Measurements from ENCODE around the gene SCMH1. TPM values are rescaled to one million over a fixed set of nuclear protein-coding genes. Genes with fewer than 3 reads are reported as not detected.
"Not testable (repeated sequence)": the region's sequence is repeated elsewhere in the genome, so short reads cannot be mapped to it uniquely, and the experiment has no call there.

Gene SCMH1
- total and polyA plus RNA-seq, 9 donors: 26.9 to 41.7 (median 32.7) TPM

DNA sequence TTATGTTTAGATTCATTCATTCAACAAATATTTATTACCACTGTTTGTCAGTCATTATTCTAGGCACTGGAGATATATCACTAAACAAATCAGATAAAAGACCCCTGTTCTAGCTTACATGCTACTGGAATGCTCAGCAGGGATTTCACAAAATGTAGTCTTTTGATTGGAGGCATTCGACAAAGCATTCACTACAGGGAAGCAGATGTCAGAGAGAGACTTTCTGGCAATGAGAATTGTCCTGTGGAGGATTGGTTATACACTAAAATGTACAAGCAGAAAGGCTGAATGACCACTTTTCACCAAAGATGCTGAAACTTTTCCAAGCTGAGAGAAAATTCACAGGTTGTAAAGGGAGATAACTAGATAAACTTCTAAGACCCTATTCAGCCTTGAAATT lies 57.7 kb downstream of the SCMH1 start:
- WGBS (ENCODE audit: insufficient coverage): no CpG with 5 or more reads among the region's 1 CpG
- Histone ChIP-seq H3K36me3 (ENCODE audit: control insufficient read depth, insufficient read depth, low read length) (peaks cover 3% of the 10 kb centered on the region), H3K4me3 (ENCODE audit: low read length) (no peak overlapping the region), H3K27ac (ENCODE audit: low read length) (no peak overlapping the region), H3K4me1 (ENCODE audit: control insufficient read depth, insufficient read depth, low read length) (no peaks in the 10 kb centered on the region), H3K9me3 (replicated peaks; ENCODE audit: control insufficient read depth, low read depth, low read length) (no peaks in the 10 kb centered on the region), H3K27me3 (ENCODE audit: control insufficient read depth, insufficient read depth, low read length) (no peaks in the 10 kb centered on the region)
- no peak for DNase-seq

DNA sequence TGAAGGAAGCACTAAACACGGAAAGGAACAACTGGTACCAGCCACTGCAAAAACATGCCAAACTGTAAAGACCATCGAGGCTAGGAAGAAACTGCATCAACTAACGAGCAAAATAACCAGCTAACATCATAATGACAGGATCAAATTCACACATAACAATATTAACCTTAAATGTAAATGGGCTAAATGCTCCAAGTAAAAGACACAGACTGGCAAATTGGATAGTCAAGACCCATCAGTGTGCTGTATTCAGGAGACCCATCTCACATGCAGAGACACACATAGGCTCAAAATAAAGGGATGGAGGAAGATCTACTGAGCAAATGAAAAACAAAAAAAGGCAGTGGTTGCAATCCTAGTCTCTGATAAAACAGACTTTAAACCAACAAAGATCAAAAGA lies 63.9 kb downstream of the SCMH1 start:
- H3K4me3 ChIP-seq (ENCODE audit: low read length); H3K27me3 ChIP-seq (ENCODE audit: control insufficient read depth, insufficient read depth, low read length); H3K36me3 ChIP-seq (ENCODE audit: control insufficient read depth, insufficient read depth, low read length); H3K27ac ChIP-seq (ENCODE audit: low read length); H3K4me1 ChIP-seq (ENCODE audit: control insufficient read depth, insufficient read depth, low read length); DNase-seq; H3K9me3 ChIP-seq (replicated peaks; ENCODE audit: control insufficient read depth, low read depth, low read length): not testable (repeated sequence)
- no CpG with 5 or more reads among the region's 3 CpGs for WGBS (ENCODE audit: insufficient coverage)

DNA sequence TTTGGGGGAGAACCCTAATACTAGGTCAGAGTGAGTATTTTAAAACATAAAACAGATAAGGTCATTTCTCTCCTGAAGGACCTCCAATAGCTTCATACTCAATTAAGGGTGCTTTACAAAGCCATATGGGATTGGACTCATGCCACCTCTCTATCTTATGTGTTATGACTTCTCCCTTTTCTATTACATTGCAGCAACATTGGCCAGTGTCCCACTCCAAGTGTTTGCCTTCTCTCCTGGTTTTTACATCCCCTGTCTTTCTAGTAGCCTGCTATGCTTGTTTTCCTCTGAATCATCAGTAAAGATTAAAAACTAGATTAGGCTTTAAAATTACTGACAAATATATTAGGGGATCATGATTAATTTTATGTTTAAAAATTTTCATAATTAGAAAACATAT lies 66.6 kb downstream of the SCMH1 start:
- H3K36me3 ChIP-seq (ENCODE audit: control insufficient read depth, insufficient read depth, low read length): peaks cover 2% of the 10 kb centered on the region
- H3K27me3 ChIP-seq (ENCODE audit: control insufficient read depth, insufficient read depth, low read length): no peaks in the 10 kb centered on the region
- H3K4me1 ChIP-seq (ENCODE audit: control insufficient read depth, insufficient read depth, low read length): no peaks in the 10 kb centered on the region
- no peak overlapping the region for H3K27ac ChIP-seq (ENCODE audit: low read length)
- H3K9me3 ChIP-seq (replicated peaks; ENCODE audit: control insufficient read depth, low read depth, low read length): peaks cover 3% of the 10 kb centered on the region
- H3K4me3 ChIP-seq (ENCODE audit: low read length): no peak overlapping the region
- DNase-seq: no peak

DNA sequence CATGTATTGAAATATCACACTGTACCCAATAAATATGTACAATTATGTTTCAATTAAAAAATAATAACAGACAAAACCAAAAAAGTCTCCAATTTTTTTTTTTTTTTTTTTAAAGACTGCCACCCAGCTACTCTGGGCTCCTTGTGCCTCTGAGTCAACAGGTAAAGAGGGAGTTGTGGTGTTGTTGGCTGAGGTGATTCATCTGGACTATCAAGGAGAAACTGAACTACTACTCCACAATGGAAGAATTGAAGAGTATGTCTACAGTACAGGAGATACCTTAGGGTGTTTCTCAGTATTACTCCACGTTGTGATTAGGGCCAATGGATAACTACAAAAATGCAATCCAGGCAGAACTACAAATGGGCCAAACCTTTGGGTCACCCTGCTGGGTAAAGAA lies 67.9 kb downstream of the SCMH1 start:
- Histone ChIP-seq H3K27ac (ENCODE audit: low read length) (no peak overlapping the region), H3K4me3 (ENCODE audit: low read length) (no peak overlapping the region), H3K36me3 (ENCODE audit: control insufficient read depth, insufficient read depth, low read length) (peaks cover 2% of the 10 kb centered on the region), H3K9me3 (replicated peaks; ENCODE audit: control insufficient read depth, low read depth, low read length) (peaks cover 6% of the 10 kb centered on the region), H3K27me3 (ENCODE audit: control insufficient read depth, insufficient read depth, low read length) (no peaks in the 10 kb centered on the region), H3K4me1 (ENCODE audit: control insufficient read depth, insufficient read depth, low read length) (no peaks in the 10 kb centered on the region)
- DNase-seq: no peak
- WGBS (ENCODE audit: insufficient coverage): no CpG with 5 or more reads among the region's 1 CpG

DNA sequence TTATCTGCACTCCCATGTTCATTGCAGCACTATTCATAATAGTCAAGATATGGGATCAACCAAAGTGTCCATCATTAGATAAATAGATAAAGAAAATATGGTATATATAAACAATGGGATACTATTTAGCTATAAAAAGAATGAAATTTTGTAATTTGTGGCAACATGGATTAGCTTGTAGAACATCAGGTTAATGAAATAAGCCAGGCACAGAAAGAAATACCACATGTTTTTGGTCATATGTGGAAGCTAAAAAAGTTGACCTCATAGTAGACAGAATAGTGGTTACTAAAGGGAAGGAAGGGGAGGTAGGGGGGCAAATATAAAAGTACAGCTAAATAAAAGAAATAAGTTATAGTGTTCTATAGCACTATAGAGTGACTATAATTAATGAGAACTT lies 68.5 kb downstream of the SCMH1 start:
- peaks cover 10% of the 10 kb centered on the region for H3K9me3 ChIP-seq (replicated peaks; ENCODE audit: control insufficient read depth, low read depth, low read length)
- H3K4me3 ChIP-seq (ENCODE audit: low read length): no peak overlapping the region
- no peak overlapping the region for H3K27ac ChIP-seq (ENCODE audit: low read length)
- H3K36me3 ChIP-seq (ENCODE audit: control insufficient read depth, insufficient read depth, low read length): peaks cover 5% of the 10 kb centered on the region
- DNase-seq: no peak
- no peaks in the 10 kb centered on the region for H3K27me3 ChIP-seq (ENCODE audit: control insufficient read depth, insufficient read depth, low read length)
- no peaks in the 10 kb centered on the region for H3K4me1 ChIP-seq (ENCODE audit: control insufficient read depth, insufficient read depth, low read length)

GRCh38 chr1:41171266-41171874 lies 70.7 kb downstream of the SCMH1 start:
- peaks cover 5% of the 10 kb centered on the region for H3K36me3 ChIP-seq (ENCODE audit: control insufficient read depth, insufficient read depth, low read length)
- DNase-seq: no peak
- no peak overlapping the region for H3K4me3 ChIP-seq (ENCODE audit: low read length)
- WGBS (ENCODE audit: insufficient coverage): no CpG with 5 or more reads among the region's 1 CpG
- peaks cover 29% of the 10 kb centered on the region for H3K9me3 ChIP-seq (replicated peaks; ENCODE audit: control insufficient read depth, low read depth, low read length)
- H3K27ac ChIP-seq (ENCODE audit: low read length): no peak overlapping the region
- H3K27me3 ChIP-seq (ENCODE audit: control insufficient read depth, insufficient read depth, low read length): no peaks in the 10 kb centered on the region
- H3K4me1 ChIP-seq (ENCODE audit: control insufficient read depth, insufficient read depth, low read length): no peaks in the 10 kb centered on the region

GRCh38 chr1:41169799-41170180 lies 72.3 kb downstream of the SCMH1 start:
- WGBS (ENCODE audit: insufficient coverage): 100% methylated on average over 2 of the region's 3 CpGs
- DNase-seq: no peak
- H3K9me3 ChIP-seq (replicated peaks; ENCODE audit: control insufficient read depth, low read depth, low read length): peaks cover 25% of the 10 kb centered on the region

GRCh38 chr1:41169066-41169798 lies 72.9 kb downstream of the SCMH1 start:
- 95% methylated on average over 3 of the region's 7 CpGs for WGBS (ENCODE audit: insufficient coverage)
- H3K36me3 ChIP-seq (ENCODE audit: control insufficient read depth, insufficient read depth, low read length): peaks cover 5% of the 10 kb centered on the region
- H3K27me3 ChIP-seq (ENCODE audit: control insufficient read depth, insufficient read depth, low read length): no peaks in the 10 kb centered on the region
- no peak overlapping the region for H3K4me3 ChIP-seq (ENCODE audit: low read length)
- H3K27ac ChIP-seq (ENCODE audit: low read length): no peak overlapping the region
- H3K4me1 ChIP-seq (ENCODE audit: control insufficient read depth, insufficient read depth, low read length): no peaks in the 10 kb centered on the region
- peaks cover 25% of the 10 kb centered on the region for H3K9me3 ChIP-seq (replicated peaks; ENCODE audit: control insufficient read depth, low read depth, low read length)
- DNase-seq: no peak

More at GRCh38 chr1:41169799-41170180, 72.3 kb downstream of the SCMH1 start:
- H3K36me3 ChIP-seq (ENCODE audit: control insufficient read depth, insufficient read depth, low read length): peaks cover 5% of the 10 kb centered on the region
- no peaks in the 10 kb centered on the region for H3K4me1 ChIP-seq (ENCODE audit: control insufficient read depth, insufficient read depth, low read length)
- no peaks in the 10 kb centered on the region for H3K27me3 ChIP-seq (ENCODE audit: control insufficient read depth, insufficient read depth, low read length)
- no peak overlapping the region for H3K27ac ChIP-seq (ENCODE audit: low read length)
- H3K4me3 ChIP-seq (ENCODE audit: low read length): no peak overlapping the region

DNA sequence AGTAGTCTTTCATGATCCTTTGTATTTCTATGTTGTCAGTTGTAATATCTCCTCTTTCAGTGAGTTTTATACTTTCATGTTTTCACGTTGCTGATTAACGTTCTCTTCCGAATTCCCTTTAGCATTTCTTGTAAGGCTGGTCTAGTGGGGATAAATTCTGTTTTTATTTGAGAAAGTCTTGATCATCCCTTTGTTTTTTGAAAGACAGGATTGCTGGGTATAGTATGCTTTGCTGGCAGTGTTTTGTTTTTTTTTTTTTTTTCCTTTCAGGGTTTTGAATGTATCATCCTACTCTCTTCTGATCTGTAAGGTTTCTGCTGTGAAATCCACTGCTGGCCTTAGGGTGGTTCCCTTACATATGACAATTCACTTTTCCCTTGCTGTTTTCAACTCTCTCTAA lies 74.4 kb downstream of the SCMH1 start:
- no peaks in the 10 kb centered on the region for H3K4me1 ChIP-seq (ENCODE audit: control insufficient read depth, insufficient read depth, low read length)
- WGBS (ENCODE audit: insufficient coverage): no CpG with 5 or more reads among the region's 3 CpGs
- no peak overlapping the region for H3K27ac ChIP-seq (ENCODE audit: low read length)
- H3K27me3 ChIP-seq (ENCODE audit: control insufficient read depth, insufficient read depth, low read length): no peaks in the 10 kb centered on the region
- DNase-seq: no peak
- H3K36me3 ChIP-seq (ENCODE audit: control insufficient read depth, insufficient read depth, low read length): peaks cover 5% of the 10 kb centered on the region
- no peak overlapping the region for H3K4me3 ChIP-seq (ENCODE audit: low read length)
- H3K9me3 ChIP-seq (replicated peaks; ENCODE audit: control insufficient read depth, low read depth, low read length): peaks cover 25% of the 10 kb centered on the region

DNA sequence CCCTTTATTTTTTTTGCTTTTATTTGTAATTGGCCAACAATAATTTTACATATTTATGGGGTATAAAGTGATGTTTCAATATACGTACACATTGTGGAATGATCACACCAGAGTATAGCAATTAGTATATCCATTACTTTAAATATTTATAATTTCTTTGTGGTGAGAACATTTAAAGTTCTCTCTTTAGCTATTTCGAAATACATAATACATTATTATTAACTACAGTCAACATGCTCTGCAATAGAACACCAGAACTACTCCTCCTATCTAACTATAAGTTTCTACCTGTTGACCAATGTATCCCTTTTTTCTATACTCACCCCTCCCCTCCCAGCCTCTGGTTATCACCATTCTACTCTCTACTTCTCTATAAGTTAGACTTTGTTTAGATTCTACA lies 77.4 kb downstream of the SCMH1 start:
- peaks cover 3% of the 10 kb centered on the region for H3K36me3 ChIP-seq (ENCODE audit: control insufficient read depth, insufficient read depth, low read length)
- 100% methylated on average over 1 of the region's 2 CpGs for WGBS (ENCODE audit: insufficient coverage)
- H3K27ac ChIP-seq (ENCODE audit: low read length): no peak overlapping the region
- no peak for DNase-seq
- H3K4me3 ChIP-seq (ENCODE audit: low read length): no peak overlapping the region
- no peaks in the 10 kb centered on the region for H3K4me1 ChIP-seq (ENCODE audit: control insufficient read depth, insufficient read depth, low read length)
- peaks cover 25% of the 10 kb centered on the region for H3K9me3 ChIP-seq (replicated peaks; ENCODE audit: control insufficient read depth, low read depth, low read length)
- H3K27me3 ChIP-seq (ENCODE audit: control insufficient read depth, insufficient read depth, low read length): no peaks in the 10 kb centered on the region

All from muscle of leg (tissue), 11 donors.